ENCODE measurements around the gene NFKBIL1. TPM values are rescaled to one million over a fixed set of nuclear protein-coding genes. Genes with fewer than 3 reads are reported as not detected.

The NFKBIL1 gene
- total and polyA plus RNA-seq, 2 experiments from 2014 or later: 9.6 to 12.3 TPM

- Mint-ChIP-seq H3K4me3 (peak overlapping the region; percentile 95), H3K36me3 (ENCODE audit: low read depth) (no peaks in the 10 kb centered on the region), H3K27me3 (ENCODE audit: insufficient read depth, low read depth, poor library complexity) (peaks cover 36% of the 10 kb centered on the region), H3K27ac (peak overlapping the region; percentile 60; the same call in 1 of the 2 replicates), H3K4me1 (peaks cover 24% of the 10 kb centered on the region), H3K9me3 (peaks cover 3% of the 10 kb centered on the region; the same call in 2 of the 3 replicates)
- Histone ChIP-seq H3K27ac (ENCODE audit: low read depth) (no peak overlapping the region), H3K4me3 (peak overlapping the region; percentile 95), H2AFZ (peak overlapping the region; percentile 99), H3K4me1 (ENCODE audit: insufficient read depth) (peaks cover 4% of the 10 kb centered on the region; the same call in 1 of the 2 replicates), H3K4me2 (peak overlapping the region; percentile 96), H3K36me3 (ENCODE audit: insufficient read depth) (no peaks in the 10 kb centered on the region), H3K79me2 (replicated peaks; ENCODE audit: insufficient read depth) (no peaks in the 10 kb centered on the region), H3K27me3 (ENCODE audit: insufficient read depth) (peaks cover 20% of the 10 kb centered on the region), H4K20me1 (replicated peaks; ENCODE audit: insufficient read depth) (no peaks in the 10 kb centered on the region), H3K9me2 (ENCODE audit: insufficient read depth) (no peaks in the 10 kb centered on the region), H3F3A (replicated peaks; ENCODE audit: low read depth) (no peaks in the 10 kb centered on the region)
- TF ChIP-seq EZH2 (IDR thresholded peaks at IDR 0.05; ENCODE audit: low read depth, unreplicated experiment) (no peak), ETS1 (IDR thresholded peaks at IDR 0.05) (no peak), REST (IDR thresholded peaks at IDR 0.05; ENCODE audit: unreplicated experiment) (no peak), JUNB (IDR thresholded peaks at IDR 0.05; ENCODE audit: unreplicated experiment) (no peak), POLR2AphosphoS5 (IDR thresholded peaks at IDR 0.05; ENCODE audit: low read depth) (no peak), EZH2phosphoT487 (IDR thresholded peaks at IDR 0.05; ENCODE audit: unreplicated experiment) (no peak), ZNF331 (CRISPR knock-in tag; IDR thresholded peaks at IDR 0.05; ENCODE audit: low read depth) (no peak), ZNF462 (CRISPR knock-in tag; IDR thresholded peaks at IDR 0.05) (no peak)
- ATAC-seq: peak; percentile 23
- DNase-seq (ENCODE audit: low spot score): peak; percentile 43
These were observed 34.2 kb downstream of the NFKBIL1 start for GRCh38 chr6:31581434-31582229.
